ENCODE results near the gene ATG4D.
A peak's percentile ranks its signal among the peaks of the same experiment; 100 is the strongest.

The ATG4D gene

DNA sequence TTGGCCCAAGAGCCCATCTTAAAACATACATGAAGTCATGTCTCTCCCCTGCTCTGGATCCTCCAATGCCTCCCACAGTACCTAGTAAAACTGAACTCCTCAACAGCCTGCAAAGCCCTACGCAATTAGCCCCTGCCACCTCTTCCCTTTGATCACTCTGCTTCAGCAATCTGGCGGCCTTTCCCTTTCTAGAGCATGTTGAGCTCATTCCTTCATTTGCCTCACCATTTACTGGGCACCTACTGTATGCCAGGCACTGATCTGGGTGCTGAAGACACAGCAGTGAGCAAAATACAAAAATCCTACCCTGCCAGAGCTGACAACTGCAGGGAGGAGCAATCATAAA, 43.5 kb upstream of the ATG4D start:
- Histone ChIP-seq H3K9me2 (replicated peaks; ENCODE audit: insufficient read depth, low read length) (no peaks in the 10 kb centered on the region), H3K4me3 (ENCODE audit: insufficient read depth, low read length, poor library complexity, severe bottlenecking) (no peak overlapping the region), H3K79me2 (ENCODE audit: insufficient read depth, low read length) (peaks cover 54% of the 10 kb centered on the region), H3F3A (ENCODE audit: insufficient read depth) (peaks cover 14% of the 10 kb centered on the region), H2AFZ (ENCODE audit: low read depth, low read length, severe bottlenecking) (no peak overlapping the region), H3K27ac (ENCODE audit: low read depth, low read length) (no peak overlapping the region), H3K9ac (ENCODE audit: low read length) (no peak overlapping the region), H3K9me3 (ENCODE audit: insufficient read depth, low read length) (no peaks in the 10 kb centered on the region), H3K27me3 (ENCODE audit: low read length) (no peaks in the 10 kb centered on the region), H3K4me2 (ENCODE audit: low read depth, low read length, poor library complexity, severe bottlenecking) (no peak overlapping the region), H4K20me1 (ENCODE audit: low read depth, low read length) (no peaks in the 10 kb centered on the region), H3K36me3 (ENCODE audit: low read length) (0 out of 2 replicates have a peak, but pooled peaks cover 3% of the 10 kb centered on the region)
- TF ChIP-seq EZH2phosphoT487 (conservative IDR thresholded peaks at IDR 0.05; ENCODE audit: low read length), result no peak
- TF ChIP-seq CTCF (IDR thresholded peaks at IDR 0.05; ENCODE audit: insufficient read depth, low read length, poor library complexity, severe bottlenecking), result no peak

- Histone ChIP-seq H3K9me2 (replicated peaks; ENCODE audit: insufficient read depth, low read length) (no peaks in the 10 kb centered on the region), H4K20me1 (ENCODE audit: low read depth, low read length) (no peaks in the 10 kb centered on the region), H3K4me3 (ENCODE audit: insufficient read depth, low read length, poor library complexity, severe bottlenecking) (peak overlapping the region; percentile 73), H3F3A (ENCODE audit: insufficient read depth) (peaks cover 16% of the 10 kb centered on the region), H3K27ac (ENCODE audit: low read depth, low read length) (peak overlapping the region; percentile 83), H3K79me2 (ENCODE audit: insufficient read depth, low read length) (peaks cover 45% of the 10 kb centered on the region), H2AFZ (ENCODE audit: low read depth, low read length, severe bottlenecking) (peak overlapping the region; percentile 4), H3K9ac (ENCODE audit: low read length) (peak overlapping the region; percentile 87), H3K27me3 (ENCODE audit: low read length) (no peaks in the 10 kb centered on the region), H3K4me2 (ENCODE audit: low read depth, low read length, poor library complexity, severe bottlenecking) (peak overlapping the region; percentile 70), H3K36me3 (ENCODE audit: low read length) (0 out of 2 replicates have a peak, but pooled peaks cover 3% of the 10 kb centered on the region), H3K9me3 (ENCODE audit: insufficient read depth, low read length) (no peaks in the 10 kb centered on the region)
- TF ChIP-seq CTCF (IDR thresholded peaks at IDR 0.05; ENCODE audit: insufficient read depth, low read length, poor library complexity, severe bottlenecking) (no peak), EZH2phosphoT487 (conservative IDR thresholded peaks at IDR 0.05; ENCODE audit: low read length) (no peak)
Measured at GRCh38 chr19:10501971-10502523, 41.7 kb upstream of the ATG4D start.

DNA sequence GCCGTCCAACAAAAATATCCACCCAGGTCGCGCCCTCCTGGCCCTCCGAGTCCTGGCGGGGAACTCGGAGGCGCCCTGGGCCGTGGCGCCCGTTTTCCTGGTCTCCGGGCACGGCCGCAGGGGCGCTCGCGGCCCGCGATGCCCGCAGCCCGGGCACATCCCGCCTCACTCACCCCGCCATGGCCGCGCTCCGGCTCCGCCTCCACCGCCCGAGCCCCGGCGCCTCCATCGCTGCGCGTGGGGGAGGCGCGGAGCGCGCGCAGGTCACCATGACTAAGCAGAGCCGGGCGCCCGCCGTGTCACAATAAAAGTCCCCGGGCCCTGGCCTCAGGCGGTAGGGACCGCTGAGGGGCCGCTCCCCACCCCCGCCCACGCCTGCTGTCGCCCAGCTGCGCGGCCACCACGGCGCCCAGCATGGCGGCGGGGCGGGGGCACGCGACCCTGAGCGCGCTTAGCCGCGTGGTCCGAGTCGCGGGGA, 41.1 kb upstream of the ATG4D start:
- Histone ChIP-seq H3F3A (ENCODE audit: insufficient read depth) (peaks cover 16% of the 10 kb centered on the region), H3K27ac (ENCODE audit: low read depth, low read length) (peak overlapping the region; percentile 83), H3K4me2 (ENCODE audit: low read depth, low read length, poor library complexity, severe bottlenecking) (peak overlapping the region; percentile 72), H3K9ac (ENCODE audit: low read length) (peak overlapping the region; percentile 87), H3K79me2 (ENCODE audit: insufficient read depth, low read length) (peaks cover 40% of the 10 kb centered on the region), H4K20me1 (ENCODE audit: low read depth, low read length) (no peaks in the 10 kb centered on the region), H3K9me3 (ENCODE audit: insufficient read depth, low read length) (no peaks in the 10 kb centered on the region), H3K27me3 (ENCODE audit: low read length) (no peaks in the 10 kb centered on the region), H3K36me3 (ENCODE audit: low read length) (no peaks in the 10 kb centered on the region), H2AFZ (ENCODE audit: low read depth, low read length, severe bottlenecking) (peak overlapping the region; percentile 76), H3K4me3 (ENCODE audit: insufficient read depth, low read length, poor library complexity, severe bottlenecking) (peak overlapping the region; percentile 73), H3K9me2 (replicated peaks; ENCODE audit: insufficient read depth, low read length) (no peaks in the 10 kb centered on the region)
- no peak for TF ChIP-seq EZH2phosphoT487 (conservative IDR thresholded peaks at IDR 0.05; ENCODE audit: low read length)
- TF ChIP-seq CTCF (IDR thresholded peaks at IDR 0.05; ENCODE audit: insufficient read depth, low read length, poor library complexity, severe bottlenecking), result no peak
